Neuronal stem cell (in vitro differentiated cells): ENCODE measurements around the gene TNFRSF12A.

Experiments used
- DNase-seq: peaks from one replicate; pipeline ENCODE4 v3.0.0-alpha.2; 2013; ENCODE audit warnings: low spot score
- H2AFZ ChIP-seq: one replicate; pipeline ENCODE4 v1.6.1; 2013; ENCODE audit warnings: mild to moderate bottlenecking, low read length, inconsistent platforms
- H2AK5ac ChIP-seq: 2 replicates; pipeline ENCODE4 v1.6.1; 2013; ENCODE audit warnings: low read depth, mild to moderate bottlenecking, inconsistent platforms, low read length, moderate library complexity, mixed read lengths
- H2BK120ac ChIP-seq: 2 replicates; pipeline ENCODE4 v1.6.1; 2013; ENCODE audit warnings: low read depth, mild to moderate bottlenecking, inconsistent platforms, low read length, moderate library complexity, mixed read lengths
- H2BK12ac ChIP-seq: one replicate; pipeline ENCODE4 v1.6.1; 2013; ENCODE audit warnings: low read length, inconsistent platforms
- H2BK15ac ChIP-seq: 2 replicates; pipeline ENCODE4 v1.6.1; 2013; ENCODE audit warnings: mild to moderate bottlenecking, low read length, inconsistent platforms, mixed read lengths
- H2BK5ac ChIP-seq: one replicate; pipeline ENCODE4 v1.6.1; 2013; ENCODE audit warnings: inconsistent platforms, mild to moderate bottlenecking, low read length, moderate library complexity
- H3K14ac ChIP-seq: one replicate; pipeline ENCODE4 v1.6.1; 2013; ENCODE audit warnings: low read length, inconsistent platforms
- H3K18ac ChIP-seq: 2 replicates; pipeline ENCODE4 v1.6.1; 2013; ENCODE audit warnings: low read length, inconsistent platforms
- H3K23ac ChIP-seq: 2 replicates; pipeline ENCODE4 v1.6.1; 2013; ENCODE audit warnings: low read depth, mild to moderate bottlenecking, mixed read lengths, low read length, inconsistent platforms; ENCODE audit not compliant: poor library complexity
- H3K27ac ChIP-seq: replicated peaks from 3 replicates; pipeline ENCODE4 v1.5.1; 2013; ENCODE audit warnings: low read length, inconsistent platforms
- H3K27me3 ChIP-seq, 3 experiments: 2 replicates each; pipeline ENCODE4 v1.6.1; 2013; ENCODE audit warnings: low read length in 3 of 3, mild to moderate bottlenecking in 2 of 3, inconsistent platforms in 1 of 3, low read depth in 1 of 3, mixed read lengths in 1 of 3, moderate library complexity in 1 of 3; ENCODE audit not compliant: control insufficient read depth in 3 of 3, insufficient read depth in 3 of 3
- H3K36me3 ChIP-seq, 2 donors: replicated peaks in 1 of 2; 2 replicates each; pipeline ENCODE4 v1.6.1; 2013; ENCODE audit warnings: low read length in 2 of 2; ENCODE audit not compliant: control insufficient read depth in 2 of 2, insufficient read depth in 2 of 2
- H3K4ac ChIP-seq: 2 replicates; pipeline ENCODE4 v1.6.1; 2013; ENCODE audit warnings: inconsistent platforms, mild to moderate bottlenecking, low read length, moderate library complexity
- H3K4me1 ChIP-seq, 2 donors: 1 replicate in 1 of 2; 2 replicates in 1 of 2; pipeline ENCODE4 v1.6.1; 2013; ENCODE audit warnings: low read length in 2 of 2, low read depth in 1 of 2; ENCODE audit not compliant: control insufficient read depth in 2 of 2, insufficient read depth in 1 of 2
- H3K4me2 ChIP-seq: one replicate; pipeline ENCODE4 v1.6.1; 2013; ENCODE audit warnings: mild to moderate bottlenecking, low read length, inconsistent platforms; ENCODE audit not compliant: insufficient read depth, poor library complexity, severe bottlenecking
- H3K4me3 ChIP-seq, 2 donors: 2 replicates each; pipeline ENCODE4 v1.5.1; 2013; ENCODE audit warnings: low read length in 2 of 2, mild to moderate bottlenecking in 2 of 2, inconsistent platforms in 1 of 2, moderate library complexity in 1 of 2
- H3K79me1 ChIP-seq: one replicate; pipeline ENCODE4 v1.6.1; 2013; ENCODE audit warnings: low read depth, mild to moderate bottlenecking, inconsistent platforms, low read length, moderate library complexity
- H3K9ac ChIP-seq: one replicate; pipeline ENCODE4 v1.6.1; 2013; ENCODE audit warnings: mild to moderate bottlenecking, low read depth, low read length, inconsistent platforms; ENCODE audit not compliant: poor library complexity
- H3K9me3 ChIP-seq, 2 donors: replicated peaks in 1 of 2; 2 replicates each; pipeline versions ENCODE3 to v1.6.1; 2013; ENCODE audit warnings: low read length in 2 of 2, mild to moderate bottlenecking in 2 of 2, inconsistent platforms in 1 of 2, low read depth in 1 of 2, mixed read lengths in 1 of 2, moderate library complexity in 1 of 2; ENCODE audit not compliant: control insufficient read depth in 2 of 2, insufficient read depth in 1 of 2
- H4K8ac ChIP-seq: one replicate; pipeline ENCODE4 v1.6.1; 2013; ENCODE audit warnings: low read depth, mild to moderate bottlenecking, inconsistent platforms, low read length, moderate library complexity
- H4K91ac ChIP-seq: one replicate; pipeline ENCODE4 v1.6.1; 2013; ENCODE audit warnings: low read length, low read depth, mild to moderate bottlenecking, inconsistent platforms; ENCODE audit not compliant: poor library complexity
- WGBS, 2 donors: extraction: QIAGEN DNeasy Blood & Tissue Kit; methylation state at CpG; one replicate each; pipeline ENCODE4 v1.1.7; 2013; ENCODE audit warnings: missing lambda C conversion rate in 2 of 2, mixed read lengths in 1 of 2; ENCODE audit not compliant: insufficient read length in 2 of 2, insufficient replicate concordance in 1 of 2; ENCODE audit errors: extremely low coverage in 2 of 2; 5-methylcytosine and 5-hydroxymethylcytosine counted together

The TNFRSF12A gene

DNA sequence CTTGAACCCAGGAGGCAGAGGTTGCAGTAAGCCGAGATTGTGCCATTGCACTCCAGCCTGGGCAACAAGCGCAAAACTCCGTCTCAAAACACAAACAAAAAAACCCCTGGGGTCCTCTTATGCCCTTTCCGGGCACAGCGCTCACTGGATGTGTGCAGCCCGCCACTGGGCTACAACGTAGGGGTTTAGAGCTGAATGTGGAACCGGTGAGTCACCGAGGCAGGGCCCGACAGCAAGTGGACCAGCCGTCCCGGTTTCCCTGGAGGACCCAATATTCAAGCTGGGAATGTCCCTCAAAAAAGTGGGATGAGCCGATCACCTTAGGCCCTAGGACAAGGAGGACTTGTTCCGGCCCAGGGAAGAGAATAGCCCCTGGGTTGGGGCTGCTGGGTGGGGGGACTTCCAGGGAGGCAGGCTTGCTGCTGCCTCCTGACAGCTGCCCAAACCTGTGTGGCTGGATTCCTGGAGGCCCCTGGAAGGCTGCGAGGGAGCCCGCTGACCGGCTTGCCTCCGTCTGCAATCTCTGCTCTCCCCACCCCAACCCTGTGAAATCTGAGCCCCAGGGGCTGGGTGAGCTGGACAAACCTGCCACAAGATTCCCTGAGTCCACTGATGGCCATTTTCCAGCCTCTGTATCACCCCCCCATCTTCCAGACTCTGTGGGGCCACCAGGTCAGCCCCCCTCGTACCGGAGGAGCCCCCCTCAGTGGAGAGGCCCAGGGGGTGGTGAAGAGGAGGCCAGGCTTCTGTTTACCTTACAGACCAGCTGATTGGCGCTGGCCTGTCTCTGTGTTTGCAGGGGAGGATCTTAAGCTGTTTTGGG lies 10.4 kb upstream of the TNFRSF12A start:
- H3K9me3 ChIP-seq = no peaks in the 10 kb centered on the region
- H2BK12ac ChIP-seq = no peak overlapping the region
- no peak overlapping the region for H4K8ac ChIP-seq
- H2BK120ac ChIP-seq = no peak overlapping the region
- no peak overlapping the region for H4K91ac ChIP-seq
- no peak overlapping the region for H3K27ac ChIP-seq
- no peak overlapping the region for H3K23ac ChIP-seq
- H2AFZ ChIP-seq = peak overlapping the region; percentile 81
- H2BK5ac ChIP-seq = no peak overlapping the region
- H3K4me2 ChIP-seq = peak overlapping the region; percentile 28
- DNase-seq = no peak
- H2AK5ac ChIP-seq = no peak overlapping the region
- peaks cover 19 to 25% of the 10 kb centered on the region in 2 donors for H3K4me1 ChIP-seq
- no peak overlapping the region for H3K4ac ChIP-seq
- H3K9ac ChIP-seq = no peak overlapping the region
- H3K27me3 ChIP-seq = peaks cover 29 to 82% (median 80%) of the 10 kb centered on the region in 3 experiments
- no peaks in the 10 kb centered on the region for H3K79me1 ChIP-seq
- peak overlapping the region; percentile 78 for H3K18ac ChIP-seq
- H3K14ac ChIP-seq = no peak overlapping the region
- no peaks in the 10 kb centered on the region for H3K36me3 ChIP-seq
- no peak overlapping the region for H3K4me3 ChIP-seq
- no CpG with 5 or more reads among the region's 21 CpGs for WGBS, 2 donors
- H2BK15ac ChIP-seq = no peak overlapping the region

- Histone ChIP-seq H2BK15ac (peak overlapping the region; percentile 14), H2AFZ (no peak overlapping the region), H3K4me1 (peaks cover 19 to 25% of the 10 kb centered on the region in 2 donors), H3K36me3 (no peaks in the 10 kb centered on the region), H3K27ac (no peak overlapping the region), H3K9me3 (no peaks in the 10 kb centered on the region), H2AK5ac (peak overlapping the region; percentile 97), H2BK12ac (no peak overlapping the region), H3K14ac (no peak overlapping the region), H2BK5ac (peak overlapping the region; percentile 48), H3K23ac (no peak overlapping the region), H3K4me3 (no peak overlapping the region), H3K9ac (no peak overlapping the region), H3K79me1 (no peaks in the 10 kb centered on the region), H3K18ac (peak overlapping the region; percentile 48), H4K8ac (no peak overlapping the region), H3K27me3 (peaks cover 27 to 82% (median 74%) of the 10 kb centered on the region in 3 experiments), H2BK120ac (no peak overlapping the region), H3K4ac (no peak overlapping the region), H3K4me2 (no peak overlapping the region), H4K91ac (no peak overlapping the region)
- no CpG with 5 or more reads among the region's 8 CpGs for WGBS, 2 donors
- DNase-seq = no peak
These were observed 9.7 kb upstream of the TNFRSF12A start for GRCh38 chr16:3010510-3010909.

GRCh38 chr16:3012246-3012645 lies 7.9 kb upstream of the TNFRSF12A start:
- H3K79me1 ChIP-seq = peaks cover under 1% of the 10 kb centered on the region
- H3K4ac ChIP-seq = no peak overlapping the region
- H3K14ac ChIP-seq = peak overlapping the region; percentile 64
- H2AK5ac ChIP-seq = no peak overlapping the region
- H3K23ac ChIP-seq = peak overlapping the region; percentile 97
- peak overlapping the region; percentile 63 for H3K9ac ChIP-seq
- no peak overlapping the region for H2BK120ac ChIP-seq
- peak overlapping the region in 1 of 2 donors; percentile 30 for H3K4me3 ChIP-seq
- peak overlapping the region; percentile 64 for H3K4me2 ChIP-seq
- H3K27me3 ChIP-seq = peaks cover 21 to 75% (median 65%) of the 10 kb centered on the region in 3 experiments
- H3K18ac ChIP-seq = peak overlapping the region; percentile 89
- H3K9me3 ChIP-seq = no peaks in the 10 kb centered on the region
- no peak overlapping the region for H2BK15ac ChIP-seq
- no peak overlapping the region for H2BK5ac ChIP-seq
- WGBS, 2 donors = no CpG with 5 or more reads among the region's 19 CpGs
- H3K4me1 ChIP-seq = peaks cover 21 to 22% of the 10 kb centered on the region in 2 donors
- H4K8ac ChIP-seq = no peak overlapping the region
- peak overlapping the region; percentile 80 for H2AFZ ChIP-seq
- no peak overlapping the region for H4K91ac ChIP-seq
- no peak for DNase-seq
- no peaks in the 10 kb centered on the region for H3K36me3 ChIP-seq
- no peak overlapping the region for H3K27ac ChIP-seq
- H2BK12ac ChIP-seq = peak overlapping the region; percentile 41

DNA sequence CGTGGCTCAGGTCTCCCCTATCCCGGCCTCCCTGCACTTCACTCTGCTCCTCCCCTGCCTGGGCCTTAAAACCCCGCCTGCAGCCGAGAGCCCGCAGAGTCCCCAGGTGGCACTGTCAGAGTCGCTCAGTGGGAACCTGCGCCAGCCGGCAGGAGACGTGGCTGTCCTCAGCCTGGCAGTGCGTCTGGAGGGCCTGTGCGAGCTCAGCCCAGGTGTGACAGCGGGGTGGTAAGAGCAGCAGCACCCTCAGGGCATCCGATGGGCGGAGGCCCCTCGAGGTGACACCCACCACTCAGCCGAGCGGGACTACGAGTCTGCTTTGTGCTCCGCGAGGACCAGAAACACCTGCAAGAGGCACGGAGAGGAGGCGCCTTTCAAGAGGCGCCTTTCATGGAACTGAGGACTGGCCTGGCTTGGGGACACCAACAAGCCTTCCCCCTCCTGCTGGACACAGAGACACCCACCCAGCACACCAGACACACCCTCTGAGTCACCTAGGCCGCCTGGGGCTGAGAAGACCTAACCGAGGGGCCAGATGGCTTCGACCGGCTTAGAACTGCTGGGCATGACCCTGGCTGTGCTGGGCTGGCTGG lies 7.2 kb upstream of the TNFRSF12A start, which contains the start of gene CLDN9:
Gene CLDN9, plus strand, starts transcription at position 96 of the 593 bp plus-strand sequence. Its CDS starts 440 bp downstream, at position 536.
- Histone ChIP-seq H2BK15ac (peak within 1 kb of the TSS; percentile 54), H4K91ac (peak within 1 kb of the TSS; percentile 30), H3K36me3 (no peaks in the 10 kb centered on the region), H3K27ac (no peak within 1 kb of the TSS), H2BK12ac (peak within 1 kb of the TSS; percentile 58), H3K18ac (peak within 1 kb of the TSS; percentile 89), H3K4me1 (peaks cover 19 to 22% of the 10 kb centered on the region in 2 donors), H3K4me2 (peak within 1 kb of the TSS; percentile 64), H3K79me1 (peaks cover 3% of the 10 kb centered on the region), H2AFZ (peak within 1 kb of the TSS; percentile 80), H3K27me3 (peaks cover 16 to 73% (median 59%) of the 10 kb centered on the region in 3 experiments), H2BK120ac (peak within 1 kb of the TSS; percentile 31), H2BK5ac (peak within 1 kb of the TSS; percentile 82), H4K8ac (no peak within 1 kb of the TSS), H3K23ac (peak within 1 kb of the TSS; percentile 97), H3K4me3 (peak within 1 kb of the TSS in 1 of 2 donors; percentile 30), H3K4ac (peak within 1 kb of the TSS; percentile 66), H3K9ac (peak within 1 kb of the TSS; percentile 63), H2AK5ac (peak within 1 kb of the TSS; percentile 91), H3K9me3 (no peaks in the 10 kb centered on the region), H3K14ac (peak within 1 kb of the TSS; percentile 89)
- DNase-seq = no peak
- no CpG with 5 or more reads among the region's 27 CpGs for WGBS, 2 donors
